Right atrium auricular region (tissue), 2 donors: ENCODE results near the gene ACTL10. TPM values are rescaled to one million over a fixed set of nuclear protein-coding genes. Genes with fewer than 3 reads are reported as not detected.

ENCODE experiments used
- DNase-seq: peaks from one replicate; pipeline ENCODE4 v3.0.0-alpha.2; 2019; ENCODE audit warnings: low spot score
- H3K27ac ChIP-seq, 2 donors: fragments of 200-600 bp; sonication (generic); 1 replicate in 1 of 2; 2 replicates in 1 of 2; pipeline ENCODE4 v1.5.1; 2016 to 2019
- H3K27me3 ChIP-seq, 2 donors: fragments of 200-600 bp; sonication (generic); one replicate each; pipeline versions ENCODE4 v1.5.1 to v1.6.0; 2017 to 2019
- H3K36me3 ChIP-seq: fragments of 200-600 bp; sonication (generic); one replicate; pipeline ENCODE4 v1.5.1; 2016
- H3K4me1 ChIP-seq, 2 donors: fragments of 200-600 bp; sonication (generic); one replicate each; pipeline versions ENCODE4 v1.5.1 to v1.6.0; 2017 to 2019
- H3K4me3 ChIP-seq, 2 donors: fragments of 200-600 bp; sonication (generic); 1 replicate in 1 of 2; 2 replicates in 1 of 2; pipeline ENCODE4 v1.5.1; 2017 to 2019; ENCODE audit warnings: mild to moderate bottlenecking in 1 of 2, moderate library complexity in 1 of 2
- H3K9me3 ChIP-seq, 2 donors: fragments of 200-600 bp; sonication (generic); one replicate each; pipeline ENCODE4 v1.5.1; 2019
- total RNA-seq, 2 donors: library from RNA; depleted of rRNA; stranded (reverse); fragments of >200 nt; gene quantifications; one replicate each; pipeline ENCODE4 v1.1.0, GENCODE V29; 2016
- TF ChIP-seq, protein P1 (sequence below), 2 donors: fragments of 200-600 bp; sonication (generic); IDR thresholded peaks; one replicate each; pipeline ENCODE4 v1.5.1; 2019; ENCODE audit warnings: antibody characterized with exemption in 2 of 2

The ACTL10 gene
- total RNA-seq, 2 donors from 2014 or later, result 0.33 to 0.79 TPM

DNA sequence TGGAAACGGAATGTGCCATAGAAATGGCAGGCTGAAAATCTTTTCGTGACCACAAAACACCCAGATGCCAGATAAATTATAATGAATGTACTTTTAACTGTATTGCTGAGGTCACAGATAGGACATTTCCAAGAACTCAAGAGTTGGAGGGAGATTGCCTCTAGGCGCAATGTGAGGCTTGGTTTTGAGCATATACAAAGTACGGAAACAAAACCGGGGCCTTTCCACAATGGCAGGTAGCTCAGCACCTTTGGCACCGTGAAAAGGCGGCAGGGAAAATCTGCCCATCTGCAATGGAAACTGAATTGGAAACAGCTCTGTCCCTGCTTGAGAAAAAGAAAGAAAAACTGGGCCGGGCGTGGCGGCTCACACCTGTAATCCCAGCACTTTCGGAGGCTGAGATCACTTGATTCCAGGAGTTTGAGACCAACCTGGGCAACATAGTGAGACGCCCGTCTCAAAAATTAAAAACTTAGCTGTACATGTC, 15.1 kb upstream of the ACTL10 start:
- H3K4me3 ChIP-seq, result no peak overlapping the region
- TF ChIP-seq, protein P1, sequence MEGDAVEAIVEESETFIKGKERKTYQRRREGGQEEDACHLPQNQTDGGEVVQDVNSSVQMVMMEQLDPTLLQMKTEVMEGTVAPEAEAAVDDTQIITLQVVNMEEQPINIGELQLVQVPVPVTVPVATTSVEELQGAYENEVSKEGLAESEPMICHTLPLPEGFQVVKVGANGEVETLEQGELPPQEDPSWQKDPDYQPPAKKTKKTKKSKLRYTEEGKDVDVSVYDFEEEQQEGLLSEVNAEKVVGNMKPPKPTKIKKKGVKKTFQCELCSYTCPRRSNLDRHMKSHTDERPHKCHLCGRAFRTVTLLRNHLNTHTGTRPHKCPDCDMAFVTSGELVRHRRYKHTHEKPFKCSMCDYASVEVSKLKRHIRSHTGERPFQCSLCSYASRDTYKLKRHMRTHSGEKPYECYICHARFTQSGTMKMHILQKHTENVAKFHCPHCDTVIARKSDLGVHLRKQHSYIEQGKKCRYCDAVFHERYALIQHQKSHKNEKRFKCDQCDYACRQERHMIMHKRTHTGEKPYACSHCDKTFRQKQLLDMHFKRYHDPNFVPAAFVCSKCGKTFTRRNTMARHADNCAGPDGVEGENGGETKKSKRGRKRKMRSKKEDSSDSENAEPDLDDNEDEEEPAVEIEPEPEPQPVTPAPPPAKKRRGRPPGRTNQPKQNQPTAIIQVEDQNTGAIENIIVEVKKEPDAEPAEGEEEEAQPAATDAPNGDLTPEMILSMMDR (IDR thresholded peaks at IDR 0.05), result no peak
- H3K9me3 ChIP-seq, result no peaks in the 10 kb centered on the region
- DNase-seq, result no peak
- no peaks in the 10 kb centered on the region for H3K27me3 ChIP-seq
- H3K4me1 ChIP-seq, result peaks cover 0 to 31% of the 10 kb centered on the region in 2 donors
- no peak overlapping the region for H3K27ac ChIP-seq
- H3K36me3 ChIP-seq, result no peaks in the 10 kb centered on the region

DNA sequence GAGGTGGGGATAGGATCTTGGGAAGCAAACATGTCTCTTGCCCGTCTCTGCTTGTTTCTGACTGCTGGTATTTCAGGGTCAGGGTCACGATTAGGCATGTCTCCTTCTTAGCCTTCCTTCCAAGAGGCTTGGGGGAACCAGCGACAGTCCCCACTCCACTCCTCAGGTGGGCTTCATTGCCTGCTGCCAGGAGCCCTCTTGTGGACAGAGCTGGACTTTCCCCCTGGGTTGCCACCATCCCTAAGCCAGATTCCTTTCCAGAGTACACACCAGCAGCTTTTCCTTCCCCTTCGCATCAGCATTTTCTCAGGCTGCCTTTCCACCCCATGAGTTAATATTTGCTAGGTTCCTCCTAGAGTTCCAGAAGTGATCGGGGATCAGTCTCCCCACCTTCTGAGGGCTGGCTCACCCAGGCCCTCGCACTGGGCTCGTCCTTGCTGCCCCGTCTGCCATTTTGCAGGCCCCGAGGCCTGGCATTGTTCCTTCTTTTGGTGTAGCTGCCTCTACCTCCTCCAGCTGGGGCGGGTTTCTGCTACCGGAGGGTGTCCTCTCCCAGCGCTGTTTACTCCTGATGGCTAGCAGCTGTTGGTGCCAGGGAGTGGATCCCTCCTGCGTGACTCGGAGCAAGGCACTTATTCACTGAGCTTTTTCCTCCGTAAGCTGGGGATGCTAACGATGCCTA, 13.4 kb upstream of the ACTL10 start:
- H3K36me3 ChIP-seq, result no peaks in the 10 kb centered on the region
- H3K9me3 ChIP-seq, result no peaks in the 10 kb centered on the region
- TF ChIP-seq, protein P1 (IDR thresholded peaks at IDR 0.05), result peak; percentile 58 to 81
- peak; percentile 82 for DNase-seq
- H3K27ac ChIP-seq, result no peak overlapping the region
- H3K4me1 ChIP-seq, result peaks cover 0 to 17% of the 10 kb centered on the region in 2 donors
- no peak overlapping the region for H3K4me3 ChIP-seq
- H3K27me3 ChIP-seq, result no peaks in the 10 kb centered on the region

- peaks cover 0 to 10% of the 10 kb centered on the region in 2 donors for H3K4me1 ChIP-seq
- no peaks in the 10 kb centered on the region for H3K9me3 ChIP-seq
- no peak overlapping the region for H3K27ac ChIP-seq
- H3K36me3 ChIP-seq, result peaks cover 3% of the 10 kb centered on the region
- no peaks in the 10 kb centered on the region for H3K27me3 ChIP-seq
- DNase-seq, result no peak
- TF ChIP-seq, protein P1 (IDR thresholded peaks at IDR 0.05), result no peak
- H3K4me3 ChIP-seq, result no peak overlapping the region
Observed at GRCh38 chr20:33653900-33654596, 12.7 kb upstream of the ACTL10 start.

GRCh38 chr20:33654680-33655161, 12.0 kb upstream of the ACTL10 start:
- Histone ChIP-seq H3K27me3 (no peaks in the 10 kb centered on the region), H3K9me3 (no peaks in the 10 kb centered on the region), H3K27ac (no peak overlapping the region), H3K36me3 (peaks cover 10% of the 10 kb centered on the region), H3K4me1 (peaks cover 0 to 10% of the 10 kb centered on the region in 2 donors), H3K4me3 (no peak overlapping the region)
- TF ChIP-seq, protein P1 (IDR thresholded peaks at IDR 0.05), result no peak
- no peak for DNase-seq

- no peak for DNase-seq
- Histone ChIP-seq H3K4me3 (no peak overlapping the region), H3K27ac (no peak overlapping the region), H3K4me1 (peaks cover 0 to 10% of the 10 kb centered on the region in 2 donors), H3K27me3 (no peaks in the 10 kb centered on the region), H3K36me3 (peaks cover 14% of the 10 kb centered on the region), H3K9me3 (no peaks in the 10 kb centered on the region)
- TF ChIP-seq, protein P1 (IDR thresholded peaks at IDR 0.05), result no peak
Observed at GRCh38 chr20:33655164-33655563, 11.6 kb upstream of the ACTL10 start.
